GM18870 (cell line): ENCODE results near the gene NCKAP1.

ENCODE experiments used
- ATAC-seq: cut with Tn5 transposase; IDR thresholded peaks from one replicate; pipeline ENCODE4 v1.9.1; 2021; ENCODE audit warnings: moderate library complexity; ENCODE audit not compliant: unreplicated experiment

The NCKAP1 gene

GRCh38 chr2:182951948-182952663, 86.2 kb downstream of the NCKAP1 start:
- ATAC-seq = peak; percentile 57

- ATAC-seq = no peak
Measured at GRCh38 chr2:182950546-182950945, 87.7 kb downstream of the NCKAP1 start.

GRCh38 chr2:182949572-182950189, 88.6 kb downstream of the NCKAP1 start:
- ATAC-seq = no peak

- ATAC-seq = no peak
Measured at GRCh38 chr2:182949052-182949451, 89.2 kb downstream of the NCKAP1 start.

- no peak for ATAC-seq
Measured at GRCh38 chr2:182946958-182947369, 91.3 kb downstream of the NCKAP1 start.

- ATAC-seq = no peak
Measured at GRCh38 chr2:182943339-182943738, 94.9 kb downstream of the NCKAP1 start.

GRCh38 chr2:182942756-182943155, 95.5 kb downstream of the NCKAP1 start:
- ATAC-seq = no peak

- ATAC-seq = no peak
Measured at GRCh38 chr2:182941919-182942318, 96.3 kb downstream of the NCKAP1 start.

- no peak for ATAC-seq
Measured at GRCh38 chr2:182941121-182941722, 97.0 kb downstream of the NCKAP1 start.

- no peak for ATAC-seq
Measured at GRCh38 chr2:182937870-182938269, 100.4 kb downstream of the NCKAP1 start.

- peak; percentile 90 for ATAC-seq
Measured at GRCh38 chr2:182933629-182934028, 104.6 kb downstream of the NCKAP1 start.

- no peak for ATAC-seq
Measured at GRCh38 chr2:182929972-182930371, 108.3 kb downstream of the NCKAP1 start.

GRCh38 chr2:182924306-182924705, 114.0 kb downstream of the NCKAP1 start:
- ATAC-seq = no peak

GRCh38 chr2:182921234-182921633, 117.0 kb downstream of the NCKAP1 start:
- peak; percentile 55 for ATAC-seq

- ATAC-seq = peak; percentile 72
Measured at GRCh38 chr2:182920631-182921056, 117.6 kb downstream of the NCKAP1 start.

- no peak for ATAC-seq
Measured at GRCh38 chr2:182920089-182920488, 118.2 kb downstream of the NCKAP1 start.

GRCh38 chr2:182918961-182919652, 119.2 kb downstream of the NCKAP1 start:
- no peak for ATAC-seq

- no peak for ATAC-seq
Measured at GRCh38 chr2:182917924-182918323, 120.3 kb downstream of the NCKAP1 start.

GRCh38 chr2:182916417-182916816, 121.8 kb downstream of the NCKAP1 start:
- no peak for ATAC-seq

GRCh38 chr2:182915369-182916326, 122.6 kb downstream of the NCKAP1 start:
- no peak for ATAC-seq
